GM19463 (cell line): ENCODE results near the gene GRM5.
"Not testable (repeated sequence)": the region's sequence is repeated elsewhere in the genome, so short reads cannot be mapped to it uniquely, and the experiment has no call there.

ENCODE experiments used
- ATAC-seq: cut with Tn5 transposase; IDR thresholded peaks from one replicate; pipeline ENCODE4 v1.9.1; 2021; ENCODE audit warnings: mild to moderate bottlenecking, moderate library complexity; ENCODE audit not compliant: unreplicated experiment

GRM5 gene

DNA sequence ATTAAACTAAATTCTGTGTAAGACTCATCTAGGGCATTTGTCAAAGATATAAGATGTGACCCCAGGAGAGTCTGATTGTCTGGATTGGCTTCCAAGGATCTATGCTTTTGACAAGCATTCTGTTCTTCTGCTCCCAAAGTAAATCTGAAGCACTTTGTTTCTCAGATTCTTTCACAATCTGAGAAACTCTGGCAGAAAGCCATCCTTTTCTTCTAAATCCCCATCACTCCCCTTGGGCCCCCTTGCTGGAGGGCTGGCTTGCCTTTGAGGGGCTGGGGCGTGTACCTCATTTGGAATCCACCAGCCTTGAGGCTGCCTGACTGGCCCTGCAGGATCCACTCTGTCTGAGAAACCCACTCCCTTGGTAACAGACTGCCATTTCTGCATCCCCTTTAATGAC lies 554.8 kb downstream of the GRM5 start:
- no peak for ATAC-seq

DNA sequence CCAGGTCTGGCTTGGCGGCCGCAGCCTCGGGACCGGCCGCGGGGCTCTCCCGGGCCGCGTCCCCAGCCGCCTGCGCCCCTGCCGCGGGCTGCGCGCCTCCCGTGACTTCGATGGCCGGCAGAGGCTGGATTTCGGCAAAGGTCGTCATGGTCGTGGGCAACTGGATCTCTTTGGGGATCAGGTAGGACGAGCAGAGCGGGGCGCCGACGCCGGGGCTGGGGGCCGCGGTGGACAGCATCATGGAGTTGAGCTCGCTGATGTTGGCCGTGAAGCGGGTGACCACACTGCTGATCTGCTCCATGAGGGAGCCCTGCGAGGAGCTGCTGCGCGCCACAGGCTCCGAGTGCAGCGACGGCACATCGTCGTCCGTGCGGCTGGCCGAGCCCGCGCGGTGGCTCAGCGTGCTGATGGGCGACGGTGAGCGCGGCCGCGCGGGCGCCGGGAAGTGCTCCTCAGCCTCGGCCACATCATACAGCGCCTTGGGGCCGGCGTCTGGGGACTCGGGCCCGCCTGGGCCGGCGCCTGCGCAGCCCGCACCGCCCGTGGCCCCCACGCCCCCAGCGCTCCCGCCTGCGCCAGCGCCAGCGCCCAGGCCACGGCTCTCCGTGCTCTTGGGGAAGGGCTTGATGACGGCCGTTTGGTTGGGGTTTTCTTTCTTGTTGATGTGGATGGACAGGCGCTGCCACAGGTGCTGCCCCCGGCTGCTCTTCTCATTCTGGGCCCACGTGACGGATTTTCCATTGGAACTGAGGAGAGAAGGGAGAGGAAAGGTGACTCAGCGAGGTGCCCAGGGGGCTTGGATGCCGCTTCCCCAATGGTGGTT lies 556.8 kb downstream of the GRM5 start:
- peak; percentile 79 for ATAC-seq

DNA sequence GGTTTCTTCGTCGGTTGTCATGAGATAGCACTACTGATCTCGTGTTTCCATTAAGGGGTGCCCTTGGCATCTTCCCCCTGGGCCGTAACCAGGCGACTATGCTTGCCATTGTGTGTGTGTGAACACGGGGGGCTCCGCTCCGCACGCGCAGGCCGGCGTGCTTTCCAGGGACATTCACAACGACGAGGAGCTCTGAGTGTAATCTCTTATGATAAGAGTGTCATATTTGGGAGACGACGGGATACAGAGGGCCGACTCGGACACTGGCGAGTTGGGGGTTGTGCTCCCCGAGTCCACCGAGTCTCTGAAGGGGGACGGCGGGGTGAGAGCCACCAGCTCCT lies 557.4 kb downstream of the GRM5 start:
- peak; percentile 8 for ATAC-seq

DNA sequence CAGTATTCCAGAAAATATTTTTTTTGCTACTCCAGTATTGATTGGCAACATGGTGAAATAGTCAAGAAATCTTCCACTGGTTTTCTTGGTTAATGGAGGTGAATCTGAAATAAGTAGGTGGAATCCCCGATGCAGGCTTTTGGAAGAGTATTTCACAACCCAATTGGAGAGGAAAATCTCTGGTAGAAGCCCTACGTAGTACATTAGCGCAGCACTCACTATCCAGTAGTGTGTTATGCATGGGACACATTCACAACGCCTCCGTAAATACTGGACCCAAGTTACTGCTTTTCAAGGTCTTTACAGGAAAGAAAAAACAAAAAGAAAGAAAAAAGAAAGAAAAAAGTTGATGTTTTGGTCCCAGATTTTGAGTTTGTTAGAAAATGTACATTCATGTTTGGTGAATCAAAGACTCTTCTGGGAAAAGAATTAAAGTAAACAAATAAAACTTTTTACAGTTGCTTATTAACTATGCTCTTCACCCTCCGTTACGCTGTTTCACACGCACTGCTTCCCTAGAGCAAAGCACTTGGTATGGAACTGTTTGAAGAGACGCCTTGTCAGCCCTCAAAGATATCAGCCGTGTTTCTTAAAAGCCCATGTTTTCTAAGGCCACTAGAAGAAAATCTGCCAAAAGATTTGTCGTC lies 557.9 kb downstream of the GRM5 start:
- no peak for ATAC-seq

DNA sequence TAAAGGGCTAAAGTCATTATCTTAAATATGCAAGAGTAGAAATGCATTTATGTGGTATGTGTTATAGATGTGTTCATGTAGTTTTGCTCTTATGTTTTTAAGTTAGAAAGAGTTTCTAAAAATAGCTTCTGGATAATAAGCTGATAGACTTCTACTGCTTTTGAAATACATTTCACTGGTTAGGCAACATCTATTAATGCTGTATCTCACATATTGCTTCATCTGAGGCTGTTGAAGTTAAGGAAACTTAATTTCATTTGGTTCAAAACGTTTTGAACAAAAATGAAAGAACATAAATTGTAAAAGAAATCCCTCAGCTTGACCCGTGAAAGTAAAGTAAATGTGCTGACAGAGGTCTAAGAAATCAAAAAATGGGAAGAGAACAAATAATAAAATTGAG lies 564.2 kb downstream of the GRM5 start:
- ATAC-seq = no peak

DNA sequence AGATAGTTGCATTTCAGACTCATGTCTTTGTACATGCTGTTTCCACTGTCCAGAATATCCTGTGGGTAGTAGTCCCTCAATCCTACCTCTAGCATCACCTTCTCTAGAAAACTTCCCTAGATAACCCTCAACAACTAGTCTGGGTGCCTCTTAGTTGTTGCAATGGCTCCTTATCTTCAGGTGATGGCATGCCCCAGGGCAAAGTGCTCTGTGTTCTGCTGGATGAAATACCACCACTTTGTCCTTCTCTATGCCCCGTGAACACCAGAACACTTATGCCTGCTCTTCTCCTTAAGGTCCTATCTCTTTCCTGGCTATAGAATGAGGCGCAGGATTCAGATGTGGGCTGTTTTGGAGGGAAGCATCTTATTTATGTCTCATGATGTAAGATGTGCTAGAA lies 569.9 kb downstream of the GRM5 start:
- ATAC-seq = no peak

DNA sequence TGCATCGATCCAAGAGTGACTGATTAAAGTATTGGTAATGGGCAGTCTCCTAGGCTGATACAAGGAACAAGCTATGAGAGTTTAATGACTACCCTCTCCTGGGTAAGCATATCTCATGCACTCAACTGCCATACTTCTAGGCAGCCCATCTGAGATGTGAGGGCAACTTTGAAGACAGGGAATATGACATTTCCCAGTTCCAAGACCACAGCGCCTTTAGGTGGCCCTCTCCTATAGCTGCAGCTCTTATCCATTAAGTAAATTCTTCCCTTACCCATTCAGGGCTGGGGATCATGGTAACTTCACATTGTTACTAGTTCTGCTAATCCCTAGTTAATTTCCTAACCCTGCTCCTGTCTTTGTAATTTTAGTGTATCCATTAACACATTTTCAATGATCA lies 570.9 kb downstream of the GRM5 start:
- ATAC-seq = no peak

DNA sequence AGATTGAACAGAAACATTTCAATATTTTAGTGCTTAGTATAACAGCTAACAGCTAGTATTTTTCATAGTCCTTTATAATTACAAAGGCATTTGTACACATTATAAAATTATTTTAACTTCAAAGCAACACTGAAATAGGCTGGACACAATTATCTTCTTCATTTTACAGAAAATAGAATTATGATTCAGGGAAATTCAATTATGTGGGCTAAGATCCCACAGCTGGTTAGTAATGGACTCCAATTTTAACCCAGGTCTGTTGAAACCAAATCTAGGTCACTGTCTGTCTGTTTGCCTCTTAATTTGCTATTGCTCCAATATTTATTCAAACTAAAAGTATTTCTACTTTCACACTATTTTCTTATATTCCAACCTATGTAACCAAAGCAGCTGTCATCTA lies 574.1 kb downstream of the GRM5 start:
- ATAC-seq = no peak

DNA sequence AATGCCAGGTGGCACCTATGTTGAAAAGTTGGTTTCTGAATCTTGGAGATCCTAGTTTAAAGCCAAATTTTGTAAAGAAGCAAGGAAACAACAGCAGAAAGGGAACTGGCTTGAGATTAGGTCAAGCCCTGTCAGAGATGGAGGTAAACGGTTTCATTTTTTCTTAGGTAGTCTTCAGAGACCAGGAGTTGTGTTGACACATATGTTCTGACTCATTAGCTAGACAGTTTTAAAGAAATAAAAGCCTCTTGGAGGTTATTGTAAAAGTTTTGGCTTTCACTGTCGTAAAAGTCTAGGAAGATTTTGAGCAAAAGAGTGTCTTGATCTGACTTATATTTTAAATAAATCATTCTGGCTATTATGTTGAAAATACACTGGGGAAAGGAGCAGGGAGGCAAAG lies 576.8 kb downstream of the GRM5 start:
- ATAC-seq = no peak

DNA sequence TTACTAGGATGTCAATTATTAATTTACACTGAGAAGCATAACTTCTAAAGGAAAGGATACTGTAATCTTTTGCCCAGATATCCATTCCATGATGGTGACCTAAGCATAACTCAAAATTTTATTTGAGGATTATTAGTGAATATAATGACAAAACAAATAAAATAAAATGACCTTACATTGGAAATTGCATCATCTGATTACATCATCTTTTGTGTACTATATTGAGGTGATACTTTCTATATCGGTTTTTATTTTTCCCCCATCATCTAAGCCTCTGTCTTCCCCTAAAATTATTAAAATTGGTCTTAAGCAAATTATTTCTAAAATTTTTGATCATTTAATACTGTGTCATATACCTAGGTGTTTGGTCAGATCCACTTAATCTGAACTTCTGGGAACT lies 578.1 kb downstream of the GRM5 start:
- no peak for ATAC-seq

DNA sequence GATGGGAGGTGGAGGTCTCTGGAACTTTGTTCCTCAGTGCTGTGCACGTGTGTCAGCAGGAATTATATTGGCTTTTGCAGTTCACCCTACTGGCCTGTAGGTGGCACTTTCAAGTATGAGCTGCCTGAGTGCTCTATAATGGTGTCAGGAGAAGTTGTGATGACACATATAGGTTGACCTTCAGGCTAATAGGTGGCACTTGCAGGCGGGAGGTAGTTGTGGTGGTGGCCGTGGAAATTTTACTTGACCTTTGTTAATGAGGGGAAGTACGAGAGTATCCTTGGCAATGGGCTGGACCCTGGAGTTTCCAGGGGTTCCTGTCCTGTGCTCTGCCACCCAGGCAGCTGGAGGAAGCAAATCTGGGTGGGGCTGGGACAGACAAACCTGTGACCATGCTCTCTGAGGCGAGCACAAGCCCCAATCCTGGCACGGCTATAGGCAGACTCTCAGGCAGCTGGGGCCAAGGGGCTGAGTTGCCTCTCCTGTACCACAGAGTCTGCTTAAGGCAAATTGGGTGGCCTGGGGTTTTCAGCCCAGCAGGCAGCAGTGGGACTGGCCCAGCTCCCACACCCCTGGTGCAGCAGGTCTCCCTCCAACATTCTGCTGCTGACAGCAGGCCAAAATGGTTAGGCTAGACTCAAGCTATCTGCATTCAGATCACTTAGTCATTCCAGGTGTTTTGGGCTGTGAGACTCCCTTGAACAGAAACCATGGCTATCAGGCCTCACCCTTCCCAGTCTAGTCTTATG lies 580.7 kb downstream of the GRM5 start:
- peak; percentile 73 for ATAC-seq

DNA sequence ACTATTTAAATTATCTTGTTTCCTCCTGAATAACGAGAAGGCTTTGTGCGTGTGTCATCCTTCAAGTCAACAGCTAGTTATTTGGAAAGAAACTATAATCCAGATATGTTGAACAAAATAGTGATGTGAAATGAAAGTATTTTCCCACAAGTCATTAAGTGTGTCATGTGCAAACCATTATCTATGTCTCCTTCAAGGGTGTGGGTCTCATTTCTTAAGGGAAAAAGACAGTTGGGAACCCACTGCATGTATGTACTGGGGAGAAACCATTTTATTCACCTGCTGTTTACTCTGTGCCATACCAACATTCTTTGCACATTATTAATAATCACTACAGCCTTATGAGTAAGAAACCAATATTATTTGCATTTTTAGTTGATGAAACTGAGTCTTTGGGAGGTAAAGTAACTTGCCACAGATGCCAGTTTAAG lies 582.9 kb downstream of the GRM5 start:
- no peak for ATAC-seq

DNA sequence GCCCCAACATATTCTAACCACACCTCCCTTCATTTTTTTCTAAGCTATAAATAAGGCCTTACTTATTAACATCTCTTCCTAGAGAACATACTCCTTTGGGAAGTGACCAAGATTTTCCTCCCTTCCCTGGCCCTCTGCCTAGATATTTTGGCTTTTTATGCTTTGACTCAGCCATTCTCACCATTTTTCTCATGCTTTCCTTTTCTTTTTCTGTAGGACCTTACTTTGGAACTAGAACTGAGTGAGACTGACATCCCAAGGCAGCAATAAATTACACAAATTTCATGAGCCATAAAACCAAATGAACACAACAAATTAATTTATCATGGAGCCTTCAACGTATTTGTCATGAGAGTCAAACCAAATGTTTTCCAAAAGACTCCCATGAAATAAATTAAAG lies 585.6 kb downstream of the GRM5 start:
- no peak for ATAC-seq

DNA sequence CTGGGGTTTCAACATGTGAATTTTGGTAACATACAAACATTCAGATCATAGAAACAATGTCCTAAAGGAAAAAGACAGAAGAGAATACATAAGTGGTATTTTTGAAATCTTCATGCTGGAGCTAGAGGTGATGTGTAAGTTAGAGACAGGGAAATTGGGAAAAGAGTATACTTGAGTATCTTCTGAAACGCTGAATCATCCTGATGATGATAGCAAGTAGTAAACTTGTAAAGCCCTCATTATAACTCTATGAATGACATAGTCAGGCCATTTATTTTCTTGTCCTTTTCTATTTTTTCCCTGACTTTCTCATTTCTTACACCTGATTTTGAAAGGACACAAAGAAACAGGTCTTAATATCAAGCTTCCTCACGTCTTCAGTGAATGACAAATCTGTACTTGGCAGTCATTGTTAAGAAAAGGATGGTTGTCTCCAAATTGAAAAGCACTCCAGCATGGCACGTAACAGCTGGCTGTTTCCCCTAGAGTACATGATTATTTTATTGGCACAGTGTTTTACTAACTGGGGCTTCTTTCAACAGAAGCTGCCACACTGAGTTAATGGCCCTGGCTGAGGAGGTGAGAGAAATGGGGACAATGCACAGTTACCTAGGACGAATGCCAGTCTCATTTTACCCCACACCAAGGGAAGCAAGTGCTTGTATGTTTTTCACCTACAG lies 587.5 kb downstream of the GRM5 start:
- no peak for ATAC-seq

DNA sequence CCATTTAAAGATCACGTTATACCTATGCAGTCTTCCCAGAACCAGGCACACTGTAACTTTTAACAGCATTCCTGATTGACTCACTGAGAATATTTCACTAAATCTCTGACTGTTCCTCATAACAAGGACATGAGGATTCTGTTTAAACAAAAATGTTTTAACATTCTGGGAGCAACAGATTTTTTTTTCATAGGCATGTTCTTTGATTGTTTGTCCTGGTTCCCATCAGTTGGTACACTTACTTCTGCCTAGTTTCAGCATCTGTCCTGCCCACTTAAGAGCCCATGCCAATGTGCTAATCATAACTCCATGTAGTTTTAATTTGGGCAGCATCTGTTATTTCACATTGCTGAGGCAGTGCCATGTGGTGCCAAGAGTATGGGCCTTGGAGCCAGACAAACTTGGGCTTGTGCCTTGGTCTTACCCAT lies 589.8 kb downstream of the GRM5 start:
- no peak for ATAC-seq

DNA sequence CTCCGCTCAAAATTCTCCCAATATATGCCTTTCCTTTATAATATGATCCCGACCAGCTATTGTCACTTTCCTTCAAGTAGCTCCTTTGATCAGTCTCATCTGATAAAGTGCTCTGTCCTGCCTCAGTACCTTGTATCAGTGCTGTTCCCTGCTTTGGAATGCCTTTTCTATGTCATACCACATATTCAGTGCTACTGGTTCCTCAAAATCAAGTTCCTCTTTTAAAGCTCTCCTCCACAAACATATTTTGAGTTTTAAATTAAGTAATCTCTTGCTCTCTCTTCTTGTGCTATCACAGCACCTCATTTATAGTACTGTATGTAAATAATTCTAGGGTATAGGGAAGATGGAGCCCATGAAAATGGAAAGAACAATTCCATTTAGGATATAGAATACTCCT lies 591.1 kb downstream of the GRM5 start:
- no peak for ATAC-seq

DNA sequence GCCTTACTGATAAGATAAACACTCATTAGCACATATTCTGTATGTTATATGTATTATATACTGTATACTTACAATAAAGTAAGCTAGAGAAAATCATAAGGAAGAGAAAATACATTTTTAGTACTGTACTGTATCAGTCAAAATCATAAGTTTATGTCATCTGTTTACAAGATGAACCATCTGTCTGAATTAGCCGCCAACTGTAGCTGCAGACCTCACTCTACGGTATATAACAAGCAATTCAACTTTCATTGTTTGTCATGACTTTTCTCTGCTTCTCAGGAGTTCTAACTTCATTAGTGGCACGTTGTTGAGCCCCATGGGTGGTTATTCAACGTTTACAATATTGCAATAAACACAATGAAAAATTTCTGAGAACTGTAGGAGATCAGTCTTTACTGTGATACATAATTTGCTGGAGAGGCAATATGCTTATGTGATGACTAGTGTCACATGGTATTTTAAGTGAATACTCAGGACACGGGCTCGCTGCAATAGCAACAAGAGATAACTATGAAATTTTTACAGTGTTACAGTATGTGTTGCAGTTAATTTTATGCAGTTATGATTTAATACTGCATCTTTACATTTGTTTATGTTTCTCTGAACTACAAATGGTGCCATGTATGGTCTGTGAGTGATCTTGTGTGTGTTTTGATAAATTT lies 596.1 kb downstream of the GRM5 start:
- no peak for ATAC-seq

DNA sequence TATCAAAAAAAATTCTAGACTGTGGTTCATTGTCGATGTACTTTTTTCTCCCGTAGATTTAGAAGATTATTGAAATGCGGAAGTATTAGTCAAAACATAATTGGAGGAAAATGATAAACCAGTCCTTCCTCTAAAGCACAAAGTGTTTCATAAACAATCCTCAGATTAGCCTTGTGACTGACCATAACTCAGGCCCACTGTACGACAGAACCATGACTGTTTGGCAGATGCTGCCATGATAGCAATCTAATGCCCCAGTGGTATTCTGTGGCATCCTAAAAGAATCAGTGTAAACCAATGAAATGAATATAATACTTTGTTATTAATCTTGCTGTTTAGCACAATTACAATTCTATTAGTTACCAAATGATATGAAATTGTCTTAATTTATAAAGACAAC lies 601.3 kb downstream of the GRM5 start:
- ATAC-seq = no peak

DNA sequence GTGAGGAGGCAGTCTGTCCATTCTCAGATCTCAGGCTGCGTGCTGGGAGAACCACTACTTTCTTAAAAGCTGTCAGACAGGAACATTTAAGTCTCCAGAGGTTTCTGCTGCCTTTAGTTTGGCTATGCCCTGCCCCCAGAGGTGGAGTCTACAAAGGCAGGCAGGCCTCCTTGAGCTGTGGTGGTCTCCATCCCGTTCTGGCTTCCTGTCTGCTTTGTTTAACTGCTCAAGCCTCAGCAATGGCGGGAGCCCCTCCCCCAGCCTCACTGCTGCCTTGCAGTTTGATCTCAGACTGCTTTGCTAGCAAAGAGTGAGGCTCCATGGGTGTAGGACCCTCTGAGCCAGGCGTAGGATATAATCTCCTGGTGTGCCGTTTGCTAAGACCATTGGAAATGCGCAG lies 602.5 kb downstream of the GRM5 start:
- ATAC-seq = not testable (repeated sequence)

DNA sequence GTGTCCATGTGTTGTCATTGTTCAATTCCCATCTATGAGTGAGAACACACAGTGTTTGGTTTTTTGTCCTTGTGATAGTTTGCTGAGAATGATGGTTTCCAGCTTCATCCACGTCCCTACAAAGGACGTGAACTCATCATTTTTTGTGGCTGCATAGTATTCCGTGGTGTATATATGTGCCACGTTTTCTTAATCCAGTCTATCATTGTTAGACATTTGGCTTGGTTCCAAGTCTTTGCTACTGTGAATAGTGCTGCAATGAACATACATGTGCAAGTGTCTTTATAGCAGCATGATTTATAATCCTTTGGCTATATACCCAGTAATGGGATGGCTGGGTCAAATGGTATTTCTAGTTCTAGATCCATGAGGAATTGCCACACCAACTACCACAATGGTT lies 607.7 kb downstream of the GRM5 start:
- not testable (repeated sequence) for ATAC-seq

DNA sequence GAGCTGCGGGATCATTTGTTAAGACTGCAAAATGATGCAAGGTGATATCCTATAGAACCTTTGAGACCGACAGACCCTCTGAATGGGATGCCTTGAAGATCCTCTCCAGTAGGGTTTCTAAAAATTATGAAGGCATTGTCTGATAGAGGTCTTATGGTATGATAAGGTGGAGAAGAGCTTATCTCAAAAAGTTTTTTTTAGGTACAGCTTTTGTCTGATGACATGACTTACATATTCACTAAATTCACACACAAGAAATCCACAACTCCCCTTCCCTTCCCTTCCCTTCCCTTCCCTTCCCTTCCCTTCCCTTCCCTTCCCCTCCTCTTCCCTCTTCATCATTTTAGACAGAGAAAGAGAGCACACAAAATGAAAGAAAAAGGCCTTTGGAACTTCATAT lies 609.8 kb downstream of the GRM5 start:
- ATAC-seq = no peak
